HG03103 (cell line): Measurements from ENCODE around the gene NWD2.
"Not testable (repeated sequence)": the region's sequence is repeated elsewhere in the genome, so short reads cannot be mapped to it uniquely, and the experiment has no call there.

Experiments used
- ATAC-seq: cut with Tn5 transposase; IDR thresholded peaks from one replicate; pipeline ENCODE4 v1.9.1; 2021; ENCODE audit warnings: low read depth; ENCODE audit not compliant: unreplicated experiment

Gene NWD2

GRCh38 chr4:37244583-37245390, at the start of gene NWD2:
NWD2 (plus strand) TSS chr4:37244743; CDS start chr4:37245068, 325 bp downstream.
- ATAC-seq, result no peak

GRCh38 chr4:37197899-37198298, 46.6 kb upstream of the NWD2 start:
- ATAC-seq, result no peak

- not testable (repeated sequence) for ATAC-seq
Observed at GRCh38 chr4:37204740-37205139, 39.8 kb upstream of the NWD2 start.

- no peak for ATAC-seq
Observed at GRCh38 chr4:37216209-37216608, 28.3 kb upstream of the NWD2 start.

GRCh38 chr4:37219242-37219641, 25.3 kb upstream of the NWD2 start:
- ATAC-seq, result no peak

GRCh38 chr4:37219990-37220389, 24.6 kb upstream of the NWD2 start:
- no peak for ATAC-seq

GRCh38 chr4:37220685-37221084, 23.9 kb upstream of the NWD2 start:
- ATAC-seq, result no peak

- no peak for ATAC-seq
Observed at GRCh38 chr4:37223732-37224131, 20.8 kb upstream of the NWD2 start.

- ATAC-seq, result no peak
Observed at GRCh38 chr4:37224854-37225253, 19.7 kb upstream of the NWD2 start.

- ATAC-seq, result no peak
Observed at GRCh38 chr4:37225778-37226177, 18.8 kb upstream of the NWD2 start.

- no peak for ATAC-seq
Observed at GRCh38 chr4:37232315-37232714, 12.2 kb upstream of the NWD2 start.

- no peak for ATAC-seq
Observed at GRCh38 chr4:37236165-37236564, 8.4 kb upstream of the NWD2 start.

- no peak for ATAC-seq
Observed at GRCh38 chr4:37241647-37242046, 2.9 kb upstream of the NWD2 start.

GRCh38 chr4:37243051-37243450, 1.5 kb upstream of the NWD2 start:
- ATAC-seq, result no peak

- no peak for ATAC-seq
Observed at GRCh38 chr4:37243722-37244582, 591 bp upstream of the NWD2 start.

GRCh38 chr4:37245391-37245954, 930 bp downstream of the NWD2 start:
- ATAC-seq, result no peak

- no peak for ATAC-seq
Observed at GRCh38 chr4:37246891-37247290, 2.3 kb downstream of the NWD2 start.

GRCh38 chr4:37258221-37258620, 13.7 kb downstream of the NWD2 start:
- ATAC-seq, result no peak

GRCh38 chr4:37268319-37268718, 23.8 kb downstream of the NWD2 start:
- no peak for ATAC-seq

- ATAC-seq, result no peak
Observed at GRCh38 chr4:37279121-37279520, 34.6 kb downstream of the NWD2 start.

- ATAC-seq, result no peak
Observed at GRCh38 chr4:37279894-37280592, 35.5 kb downstream of the NWD2 start.
